WI38 (cell line): ENCODE results near the gene TOR1AIP2.
"Not testable (repeated sequence)": the region's sequence is repeated elsewhere in the genome, so short reads cannot be mapped to it uniquely, and the experiment has no call there.

ENCODE experiments used
- H3K4me3 ChIP-seq: 2 replicates; pipeline ENCODE4 v1.5.1; 2011; ENCODE audit warnings: low read depth, mild to moderate bottlenecking, control low read depth, low read length
- CTCF ChIP-seq: IDR thresholded peaks from 2 replicates; pipeline ENCODE4 v1.5.1; 2012; ENCODE audit warnings: low read depth, mild to moderate bottlenecking, control low read depth, low read length

The TOR1AIP2 gene

DNA sequence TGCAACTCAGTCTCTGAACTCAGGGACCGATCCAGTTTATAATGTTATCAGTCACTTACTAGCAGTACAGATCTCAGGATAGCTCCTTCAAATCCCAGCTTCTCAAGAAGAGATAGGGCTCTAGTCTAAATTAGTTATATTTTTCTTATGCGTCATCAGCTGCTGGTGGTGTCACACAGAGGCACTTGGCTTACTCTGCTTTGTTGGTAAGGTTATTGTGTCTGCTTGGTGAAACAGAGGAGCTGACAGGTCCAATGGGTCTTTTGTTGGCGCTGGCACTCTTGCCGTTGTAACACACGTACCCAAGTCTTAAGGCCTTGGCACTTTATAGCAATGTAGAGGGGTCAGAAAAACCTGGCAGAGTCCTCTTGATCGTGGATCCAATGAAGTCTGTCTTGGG is 12.2 kb downstream of the TOR1AIP2 start:
- no peak overlapping the region for H3K4me3 ChIP-seq
- TF ChIP-seq CTCF, result no peak

GRCh38 chr1:179860652-179861051 is 17.0 kb downstream of the TOR1AIP2 start:
- H3K4me3 ChIP-seq, result no peak overlapping the region
- no peak for TF ChIP-seq CTCF

DNA sequence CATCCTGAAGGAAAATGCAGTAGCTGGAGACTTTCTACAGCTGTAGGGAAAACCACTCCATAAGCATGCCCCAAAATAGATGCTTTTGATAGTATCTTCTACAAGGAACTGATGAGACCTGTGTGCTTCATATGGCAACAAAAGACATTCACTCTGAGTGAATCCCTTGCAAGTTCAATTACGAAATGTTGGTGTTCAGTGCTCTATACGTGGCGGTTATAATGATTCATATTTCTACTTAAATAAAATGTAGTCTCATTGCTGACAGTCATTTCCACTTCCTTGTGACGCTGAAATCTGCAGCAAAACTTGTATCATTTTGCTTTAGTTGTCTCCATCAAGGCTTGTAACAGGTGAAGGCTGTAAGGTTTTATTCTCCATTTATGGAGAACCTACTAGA is 20.6 kb downstream of the TOR1AIP2 start:
- H3K4me3 ChIP-seq, result no peak overlapping the region
- no peak for TF ChIP-seq CTCF

DNA sequence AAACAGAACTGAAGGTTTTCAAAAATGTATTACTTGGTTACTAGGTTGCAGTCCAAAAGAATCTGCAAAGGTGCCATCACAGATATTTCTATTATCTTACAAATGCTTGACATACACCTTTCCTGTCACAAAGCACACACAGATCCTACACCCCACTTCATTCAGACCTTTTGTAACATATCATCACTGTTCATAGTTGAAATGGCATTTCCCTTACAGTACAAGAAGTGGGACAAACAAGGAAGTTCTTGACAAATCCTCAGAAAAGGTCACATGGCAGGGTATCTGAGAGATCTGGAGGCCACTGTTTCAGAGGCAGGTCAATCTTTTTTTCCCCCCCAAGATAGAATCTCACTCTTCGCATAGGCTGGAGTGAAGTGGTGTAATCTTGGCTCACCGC is 21.3 kb downstream of the TOR1AIP2 start:
- TF ChIP-seq CTCF, result no peak
- H3K4me3 ChIP-seq, result no peak overlapping the region

DNA sequence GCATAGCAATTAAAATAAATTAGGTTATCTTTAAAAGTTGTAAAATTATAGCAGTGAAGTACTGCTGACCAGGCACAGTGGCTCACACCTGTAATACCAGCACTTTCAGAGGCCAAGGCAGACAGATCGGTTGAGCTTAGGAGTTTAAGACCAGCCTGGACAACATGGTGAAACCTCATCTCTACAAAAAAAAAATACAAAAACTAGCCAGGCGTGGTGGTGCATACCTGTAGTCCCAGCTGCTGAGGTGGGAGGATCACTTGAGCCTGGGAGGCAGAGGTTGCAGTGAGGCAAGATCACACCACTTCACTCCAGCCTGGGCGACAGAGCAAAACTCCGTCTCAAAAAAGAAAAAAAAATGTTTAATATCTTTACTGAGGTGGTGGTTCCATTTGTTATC is 21.8 kb downstream of the TOR1AIP2 start:
- not testable (repeated sequence) for H3K4me3 ChIP-seq

DNA sequence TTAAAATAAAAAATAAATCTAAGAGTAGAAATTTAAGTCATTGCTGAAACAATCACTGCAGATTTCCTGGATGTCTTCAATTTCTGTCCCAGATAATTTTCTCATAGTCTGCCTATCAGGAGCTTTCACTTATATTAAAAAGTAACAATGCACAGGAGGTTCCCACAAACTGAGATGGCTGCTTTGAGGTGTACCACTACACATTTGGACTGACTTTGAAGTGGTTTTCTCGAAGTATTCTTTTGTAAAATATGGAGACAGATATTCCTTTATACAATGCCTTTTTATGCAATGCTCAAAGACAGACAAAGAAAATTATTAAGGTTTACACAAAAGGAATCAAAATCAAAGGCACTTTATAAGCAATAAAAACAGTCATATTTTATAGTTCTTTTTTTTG is 24.5 kb downstream of the TOR1AIP2 start:
- TF ChIP-seq CTCF, result no peak
- H3K4me3 ChIP-seq, result no peak overlapping the region

DNA sequence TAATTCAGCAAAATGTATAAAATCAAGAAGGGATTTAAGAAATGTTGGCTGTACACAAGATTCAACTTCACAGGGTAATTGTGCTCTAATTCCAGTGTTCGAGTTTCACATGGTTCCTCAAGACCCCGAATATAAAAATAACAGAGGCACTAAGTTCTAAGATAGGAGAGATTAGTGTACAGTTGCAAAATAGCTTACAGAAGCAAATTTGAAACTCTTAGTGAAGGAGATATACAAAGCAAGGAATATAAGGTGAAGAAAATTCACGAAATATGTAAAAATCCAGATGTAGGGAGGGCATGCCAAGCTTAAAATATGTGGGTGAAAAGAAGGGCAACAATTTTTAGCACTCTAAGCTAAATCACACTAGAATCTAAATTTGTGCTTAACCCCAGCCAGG is 29.4 kb downstream of the TOR1AIP2 start:
- TF ChIP-seq CTCF, result no peak
- no peak overlapping the region for H3K4me3 ChIP-seq

- no peak overlapping the region for H3K4me3 ChIP-seq
Observed at GRCh38 chr1:179840107-179840506, 37.5 kb downstream of the TOR1AIP2 start.

DNA sequence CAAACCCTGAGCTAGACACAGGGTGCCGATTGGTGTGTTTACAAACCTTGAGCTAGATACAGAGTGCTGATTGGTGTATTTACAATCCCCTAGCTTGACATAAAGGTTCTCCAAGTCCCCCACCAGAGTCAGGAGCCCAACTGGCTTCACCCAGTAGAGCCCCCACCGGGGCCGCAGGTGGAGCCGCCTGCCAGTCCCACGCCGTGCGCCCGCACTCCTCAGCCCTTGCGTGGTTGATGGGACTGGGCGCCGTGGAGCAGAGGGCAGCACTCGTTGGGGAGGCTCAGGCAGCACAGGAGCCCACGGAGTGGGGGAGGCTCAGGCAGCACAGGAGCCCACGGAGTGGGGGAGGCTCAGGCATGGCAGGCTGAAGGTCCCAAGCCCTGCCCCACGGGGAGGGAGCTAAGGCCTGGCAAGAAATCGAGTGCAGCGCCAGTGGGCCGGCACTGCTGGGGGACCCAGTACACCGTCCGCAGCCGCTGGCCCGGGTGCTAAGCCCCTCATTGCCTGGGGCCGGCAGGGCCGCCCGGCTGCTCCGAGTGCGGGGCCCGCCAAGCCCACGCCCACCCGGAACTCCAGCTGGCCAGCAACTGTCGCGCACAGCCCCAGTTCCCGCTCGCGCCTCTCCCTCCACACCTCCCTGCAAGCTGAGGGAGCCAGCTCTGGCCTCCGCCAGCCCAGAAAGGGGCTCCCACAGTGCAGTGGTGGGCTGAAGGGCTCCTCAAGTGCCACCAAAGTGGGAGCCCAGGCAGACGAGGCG is 40.7 kb downstream of the TOR1AIP2 start:
- H3K4me3 ChIP-seq, result not testable (repeated sequence)

More at GRCh38 chr1:179840107-179840506, 37.5 kb downstream of the TOR1AIP2 start:
- TF ChIP-seq CTCF, result no peak
